HG03575 (cell line): ENCODE data around the gene CFAP61.

ENCODE experiments used
- ATAC-seq: cut with Tn5 transposase; IDR thresholded peaks from one replicate; pipeline ENCODE4 v1.9.1; 2021; ENCODE audit not compliant: unreplicated experiment, insufficient number of reproducible peaks, low FRiP score; ENCODE audit errors: extremely low read depth

The CFAP61 gene

GRCh38 chr20:20031790-20032189 is 20.5 kb upstream of the CFAP61 start:
- no peak for ATAC-seq

DNA sequence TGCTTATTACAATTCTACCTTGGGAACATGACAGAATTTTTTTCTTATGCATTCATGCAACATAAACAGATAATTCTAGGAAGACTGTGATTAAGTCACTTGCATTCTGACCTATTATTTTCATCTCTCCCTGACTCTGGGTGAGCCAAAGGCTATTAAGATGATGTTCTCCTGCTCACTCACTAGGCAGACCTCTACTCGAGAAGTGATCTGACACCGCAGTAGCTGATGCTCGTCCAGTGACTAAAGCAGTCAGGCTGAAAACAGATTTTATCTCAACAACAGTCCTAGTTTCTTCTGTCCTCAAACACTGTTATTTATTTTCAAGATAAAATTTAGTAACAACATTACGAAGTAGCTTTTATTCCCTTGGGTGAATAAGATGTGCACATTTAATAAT is 17.8 kb upstream of the CFAP61 start:
- no peak for ATAC-seq

DNA sequence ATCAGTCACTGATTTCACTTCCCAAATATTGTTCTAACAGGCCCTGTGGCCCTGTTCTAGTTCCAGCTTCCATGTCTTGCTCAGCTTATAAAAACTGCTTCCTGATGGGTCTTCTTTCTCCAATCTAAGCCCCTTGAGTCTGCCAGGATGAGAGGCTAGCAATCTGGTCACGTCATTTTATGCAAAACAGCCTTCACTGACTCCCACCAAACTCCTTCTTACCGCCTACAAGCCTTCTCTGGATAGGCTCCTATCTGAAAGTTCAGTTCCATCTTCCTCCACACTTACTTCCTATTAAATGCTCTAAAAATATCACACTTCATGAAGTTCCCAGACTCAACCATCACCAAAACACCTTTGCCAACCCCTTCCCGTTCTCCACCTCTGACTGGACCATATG is 15.6 kb upstream of the CFAP61 start:
- ATAC-seq = no peak

DNA sequence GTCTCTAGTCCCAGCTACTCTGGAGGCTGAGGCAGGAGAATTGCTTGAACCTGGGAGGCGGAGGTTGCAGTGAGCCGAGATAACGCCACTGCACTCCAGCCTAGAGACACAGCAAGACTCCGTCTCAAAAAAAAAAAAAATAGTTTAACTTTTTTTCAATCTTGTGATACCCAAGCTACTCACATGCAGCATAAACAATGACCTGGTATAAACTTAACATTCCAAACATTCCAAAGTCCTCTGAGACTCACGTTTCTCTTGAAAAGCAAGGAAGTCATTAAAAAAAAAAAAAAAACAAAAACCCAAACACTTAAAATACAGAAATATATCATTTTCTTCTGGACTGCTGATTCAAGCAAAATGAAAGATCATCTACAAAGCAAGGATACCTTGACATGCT is 14.4 kb upstream of the CFAP61 start:
- no peak for ATAC-seq

- ATAC-seq = no peak
These were observed 13.7 kb upstream of the CFAP61 start for GRCh38 chr20:20038586-20038985.

DNA sequence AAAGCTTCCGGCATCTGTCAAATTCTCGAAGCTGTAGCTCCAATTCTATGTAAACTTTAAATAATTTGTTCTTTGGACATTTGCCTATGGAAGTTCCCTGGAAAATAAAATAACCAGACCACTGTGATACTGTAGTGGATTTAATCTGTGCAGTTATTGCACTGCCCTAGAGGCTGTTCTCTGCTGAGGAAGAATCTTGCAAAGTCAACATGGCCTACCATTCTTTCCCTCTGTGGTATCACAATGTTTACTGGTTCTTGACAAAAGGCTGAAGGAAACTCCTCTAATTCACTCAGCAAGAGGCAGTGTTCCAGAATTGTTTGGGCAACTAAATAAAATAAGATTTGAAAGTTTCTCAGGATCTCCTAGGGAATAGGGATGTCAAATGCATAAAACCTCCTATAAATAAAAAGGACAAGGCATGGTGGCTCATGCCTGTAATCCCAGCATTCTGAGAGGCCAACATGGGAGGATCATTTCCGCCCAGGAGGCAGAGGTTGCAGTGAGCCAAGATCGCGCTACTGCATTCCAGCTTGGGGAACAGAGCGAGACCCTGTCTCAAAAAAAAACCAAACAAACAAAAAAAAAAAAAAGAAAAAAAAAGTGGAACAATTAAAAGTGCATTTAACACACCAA is 12.5 kb upstream of the CFAP61 start:
- ATAC-seq = no peak

DNA sequence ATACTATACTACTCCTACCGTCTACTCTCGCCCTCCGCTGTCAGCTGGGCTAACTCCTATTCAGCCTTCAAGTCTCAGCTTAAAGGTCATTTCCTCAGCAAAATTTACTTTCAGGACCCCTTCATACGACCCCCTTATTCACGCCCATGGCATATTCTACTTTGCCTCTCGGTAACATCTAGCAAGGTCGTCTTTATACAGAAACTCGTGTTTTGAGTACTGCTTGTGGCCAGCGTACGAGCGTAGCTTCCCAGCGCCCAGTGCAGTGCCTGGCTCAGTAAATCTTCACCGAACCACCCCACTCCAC is 612 bp upstream of the CFAP61 start:
- no peak for ATAC-seq

DNA sequence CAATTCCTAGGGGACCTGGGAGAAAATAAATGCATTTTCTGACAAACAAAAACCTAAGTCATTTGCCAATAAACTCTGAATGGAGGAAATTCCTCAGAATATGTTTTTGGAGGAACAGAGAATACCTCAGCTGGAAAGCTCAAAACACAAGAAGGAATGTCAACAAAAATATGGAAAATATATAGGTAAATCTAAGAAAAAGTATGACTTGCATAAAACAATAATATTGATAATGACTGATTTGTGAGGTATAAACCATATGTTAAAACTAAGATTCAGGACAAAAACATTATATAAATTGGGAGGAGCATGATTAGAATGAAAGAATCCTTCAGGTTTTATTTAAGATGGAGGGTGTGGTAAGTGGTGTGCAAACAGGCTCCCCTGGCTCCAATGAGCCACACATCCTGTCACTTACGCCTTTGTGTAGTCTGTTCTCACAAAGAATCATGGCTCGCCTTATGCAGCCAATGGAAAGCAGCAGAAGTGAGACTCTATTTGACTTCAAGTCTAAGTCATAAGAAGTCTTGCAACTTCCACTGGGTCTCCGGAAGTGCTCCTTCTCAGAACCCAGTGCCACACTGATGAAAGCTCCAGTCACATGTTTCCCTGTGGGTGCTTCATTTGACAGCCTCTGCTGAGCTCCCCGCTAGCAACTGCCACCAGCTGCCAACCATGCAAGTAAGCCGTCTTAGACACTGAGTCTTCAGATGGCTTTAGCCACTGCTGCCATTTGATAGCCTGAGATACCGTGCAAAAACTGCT is 8.1 kb downstream of the CFAP61 start:
- ATAC-seq = no peak

- no peak for ATAC-seq
These were observed 11.8 kb downstream of the CFAP61 start for GRCh38 chr20:20063941-20064702.

- no peak for ATAC-seq
These were observed 13.0 kb downstream of the CFAP61 start for GRCh38 chr20:20065361-20065760.

GRCh38 chr20:20070871-20071726 is 18.8 kb downstream of the CFAP61 start:
- ATAC-seq = no peak

DNA sequence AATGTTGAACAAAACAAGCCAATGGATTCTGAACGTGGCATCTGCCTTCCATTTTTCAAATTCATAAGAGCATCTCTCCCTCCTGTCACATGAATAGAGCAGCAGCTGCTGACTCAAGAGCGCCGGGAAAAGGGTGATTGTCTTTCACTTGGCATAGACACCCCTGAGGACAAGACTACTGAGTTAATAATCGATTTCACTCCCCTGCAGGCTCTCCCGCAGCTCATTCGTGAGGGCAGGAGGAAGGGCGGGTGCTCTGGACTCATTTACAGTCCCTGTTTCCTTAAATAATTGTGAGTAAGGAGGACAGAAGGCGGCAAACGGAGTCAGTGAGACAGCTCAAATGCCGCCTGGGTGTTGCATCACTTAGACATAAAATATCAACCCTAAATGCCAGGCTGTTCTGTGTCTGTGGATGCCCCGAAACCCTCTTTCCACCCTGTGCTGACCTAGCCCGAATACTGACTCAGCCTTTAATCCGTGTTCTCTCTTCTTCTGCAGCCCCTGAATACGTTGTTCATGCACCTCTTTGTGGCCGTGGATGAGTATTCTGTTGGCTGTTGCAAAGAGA is 21.6 kb downstream of the CFAP61 start:
- no peak for ATAC-seq

DNA sequence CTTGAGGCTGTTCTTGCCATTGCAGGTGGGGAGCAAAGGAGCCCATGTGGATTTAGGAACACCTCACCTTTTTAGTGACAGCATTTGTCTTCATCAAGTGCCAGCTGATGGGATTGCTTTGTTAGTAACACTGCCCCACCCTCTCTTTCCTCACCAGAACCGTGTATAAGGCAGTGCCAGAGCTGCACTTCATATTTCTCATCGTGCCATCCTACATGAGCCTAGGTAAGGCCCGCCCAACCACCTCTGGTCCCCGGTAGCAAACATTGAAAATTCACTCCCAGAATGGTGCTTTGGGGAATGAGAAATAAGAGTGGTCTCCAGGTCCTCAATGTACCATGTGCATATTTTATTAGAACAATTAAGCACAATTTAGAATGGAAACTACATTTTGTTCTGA is 22.7 kb downstream of the CFAP61 start:
- ATAC-seq = no peak

- no peak for ATAC-seq
These were observed 24.1 kb downstream of the CFAP61 start for GRCh38 chr20:20076297-20077065.

- ATAC-seq = no peak
These were observed 25.7 kb downstream of the CFAP61 start for GRCh38 chr20:20078041-20078440.

DNA sequence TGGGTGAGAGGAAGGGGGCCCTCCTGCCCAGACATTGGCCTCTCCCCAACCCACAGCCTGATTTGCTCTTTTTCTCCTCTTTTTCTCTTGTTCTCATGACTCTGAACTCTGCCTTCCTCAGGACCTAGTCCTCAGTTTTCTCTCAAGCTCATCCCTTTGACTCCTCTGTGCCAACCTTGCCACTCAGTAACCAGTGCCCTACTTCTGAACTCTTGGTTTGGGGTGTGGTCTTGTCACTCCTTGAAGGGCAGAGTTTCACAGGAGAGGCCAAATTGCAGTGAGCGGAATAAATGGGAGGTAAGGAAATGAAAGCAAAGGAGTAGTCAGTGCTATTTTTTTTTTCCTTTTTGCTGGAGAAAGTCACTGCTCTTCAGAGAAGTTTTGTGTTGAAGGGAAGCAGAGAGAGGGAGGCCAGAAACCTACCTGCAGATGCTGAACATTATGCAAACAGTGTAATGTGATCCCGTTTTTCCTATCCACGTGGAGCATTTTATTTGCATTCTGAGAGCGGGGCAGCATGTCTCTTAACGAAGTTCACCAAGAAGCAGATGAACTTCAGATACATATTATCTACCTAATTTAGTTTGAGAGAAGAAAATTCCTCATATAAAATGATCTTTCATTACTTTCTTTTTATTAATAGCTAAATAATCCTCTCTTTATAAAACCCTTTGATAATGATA is 26.9 kb downstream of the CFAP61 start:
- ATAC-seq = no peak

GRCh38 chr20:20083807-20084206 is 31.5 kb downstream of the CFAP61 start:
- ATAC-seq = peak; percentile 77

GRCh38 chr20:20084296-20084752 is 32.0 kb downstream of the CFAP61 start:
- ATAC-seq = no peak
